ENCODE results near the gene BLM.
"Not testable (repeated sequence)": the region's sequence is repeated elsewhere in the genome, so short reads cannot be mapped to it uniquely, and the experiment has no call there.

The BLM gene

DNA sequence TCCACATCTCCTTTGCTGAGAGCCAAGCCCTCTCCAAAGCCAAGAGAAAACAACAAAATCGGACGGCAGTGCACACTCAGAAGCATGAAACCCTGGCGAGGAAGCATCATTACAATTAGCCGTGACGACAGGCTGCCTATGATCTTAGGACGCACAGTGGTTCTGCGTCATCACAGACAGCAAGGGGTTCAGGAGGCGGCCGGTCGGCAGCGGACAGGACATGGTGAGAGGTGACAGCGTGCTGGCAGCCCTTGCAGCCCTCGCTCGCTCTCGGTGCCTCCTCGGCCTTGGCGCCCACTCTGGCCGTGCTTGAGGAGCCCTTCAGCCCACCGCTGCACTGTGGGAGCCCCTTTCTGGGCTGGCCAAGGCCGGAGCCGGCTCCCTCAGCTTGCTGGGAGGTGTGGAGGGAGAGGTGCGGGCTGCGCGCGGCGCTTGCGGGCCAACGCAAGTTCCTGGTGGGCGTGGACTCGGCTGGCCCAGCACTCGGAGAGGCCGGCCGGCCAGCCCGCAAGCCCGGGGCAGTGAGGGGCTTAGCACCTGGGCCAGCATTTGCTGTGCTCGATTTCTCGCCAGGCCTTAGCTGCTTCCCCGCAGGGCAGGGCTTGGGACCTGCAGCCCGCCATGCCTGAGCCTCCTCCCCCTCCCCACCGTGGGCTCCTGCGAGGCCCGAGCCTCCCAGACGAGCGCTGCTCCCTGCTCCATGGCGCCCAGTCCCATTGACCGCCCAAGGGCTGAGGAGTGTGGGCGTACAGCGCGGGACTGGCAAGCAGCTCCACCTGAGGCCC is 108.2 kb downstream of the BLM start:
- not testable (repeated sequence) for DNase-seq

DNA sequence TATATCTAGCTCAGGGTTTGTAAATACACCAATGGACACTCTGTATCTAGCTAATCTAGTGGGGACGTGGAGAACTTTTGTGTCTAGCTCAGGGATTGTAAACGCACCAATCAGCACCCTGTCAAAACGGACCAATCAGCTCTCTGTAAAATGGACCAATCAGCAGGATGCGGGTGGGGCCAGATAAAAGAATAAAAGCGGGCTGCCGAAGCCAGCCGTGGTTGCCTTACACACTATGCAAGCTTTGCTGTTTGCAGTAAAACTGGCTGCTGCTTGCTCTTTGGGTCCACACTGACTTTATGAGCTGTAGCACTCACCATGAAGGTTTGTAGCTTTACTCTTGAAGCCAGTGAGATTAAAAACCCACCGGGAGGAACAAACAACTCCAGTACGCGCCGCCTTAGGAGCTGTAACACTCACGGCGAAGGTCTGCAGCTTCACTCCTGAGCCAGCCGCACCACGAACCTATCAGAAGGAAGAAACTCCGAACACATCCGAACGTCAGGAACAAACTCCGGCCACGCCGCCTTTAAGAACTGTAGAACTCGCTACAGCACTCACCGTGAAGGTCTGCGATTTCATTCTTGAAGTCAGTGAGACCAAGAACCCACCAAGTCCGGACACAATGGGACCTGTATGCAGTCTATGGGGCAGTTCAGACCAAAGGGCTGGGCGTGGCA is 109.2 kb downstream of the BLM start:
- not testable (repeated sequence) for DNase-seq

DNA sequence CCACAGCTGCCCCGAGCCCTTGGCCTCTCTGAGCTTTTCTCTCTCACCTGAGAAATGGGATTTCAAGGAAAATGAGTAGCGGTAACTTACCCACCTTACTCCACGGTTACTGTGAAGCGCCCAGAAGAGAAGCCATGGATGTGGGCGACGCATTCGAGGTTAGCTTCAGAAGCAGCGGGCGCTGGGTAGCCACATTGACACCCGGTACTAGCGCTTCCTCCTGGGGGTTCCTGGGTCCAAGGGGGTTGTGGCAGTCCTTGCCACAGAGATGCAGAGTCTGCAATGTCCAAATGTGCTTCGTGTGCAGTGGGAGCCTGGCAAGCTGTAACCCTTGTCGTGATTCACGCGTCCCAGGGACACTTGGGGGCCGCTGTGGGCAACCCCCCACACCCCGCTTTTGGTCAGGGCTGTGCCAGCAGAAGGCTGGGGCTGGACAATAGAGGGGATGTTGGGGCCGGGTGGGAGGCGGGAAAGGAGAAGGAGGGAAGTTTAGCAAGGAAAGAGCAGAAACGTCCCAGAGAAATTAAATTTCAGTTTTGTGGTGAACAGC is 109.8 kb downstream of the BLM start:
- DNase-seq = no peak

DNA sequence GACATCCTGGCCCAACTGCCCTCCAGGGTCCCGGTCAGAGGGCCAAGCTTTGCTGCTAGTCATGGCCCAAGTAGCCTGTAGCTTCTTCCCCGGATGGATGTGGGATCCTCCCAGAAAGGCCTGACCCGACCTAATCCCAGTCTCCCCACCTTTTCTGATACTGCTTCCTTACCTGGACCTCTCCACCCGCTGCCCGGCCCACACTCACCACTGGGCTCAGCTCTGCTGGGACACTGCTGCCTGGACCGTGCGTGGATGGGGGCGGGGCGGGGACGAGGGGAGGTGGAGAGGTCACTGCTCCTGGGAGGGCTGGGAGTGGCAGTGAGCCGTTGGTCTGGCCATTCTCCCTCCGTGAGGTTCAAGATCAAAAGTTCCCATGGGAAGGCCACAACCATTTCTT is 111.0 kb downstream of the BLM start:
- no peak for DNase-seq

DNA sequence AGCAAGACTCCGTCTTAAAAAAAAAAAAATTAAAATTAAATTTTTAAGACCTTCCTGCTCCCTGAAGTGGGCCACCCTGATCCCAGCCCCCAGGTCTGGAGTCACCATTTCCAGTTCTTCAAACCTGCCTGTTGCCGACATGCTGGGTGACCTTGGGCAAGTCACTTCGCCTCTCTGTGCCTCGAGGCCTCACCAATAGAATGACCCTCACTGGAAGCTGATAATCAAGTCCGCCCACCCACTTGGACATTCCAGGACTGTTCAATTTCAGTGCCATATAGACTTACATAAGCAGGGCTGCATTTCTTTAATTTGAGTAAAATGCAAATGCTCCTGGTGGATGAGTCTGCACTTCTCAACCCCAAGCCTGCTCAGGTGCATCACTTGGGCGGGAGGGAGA is 112.0 kb downstream of the BLM start:
- DNase-seq = no peak

DNA sequence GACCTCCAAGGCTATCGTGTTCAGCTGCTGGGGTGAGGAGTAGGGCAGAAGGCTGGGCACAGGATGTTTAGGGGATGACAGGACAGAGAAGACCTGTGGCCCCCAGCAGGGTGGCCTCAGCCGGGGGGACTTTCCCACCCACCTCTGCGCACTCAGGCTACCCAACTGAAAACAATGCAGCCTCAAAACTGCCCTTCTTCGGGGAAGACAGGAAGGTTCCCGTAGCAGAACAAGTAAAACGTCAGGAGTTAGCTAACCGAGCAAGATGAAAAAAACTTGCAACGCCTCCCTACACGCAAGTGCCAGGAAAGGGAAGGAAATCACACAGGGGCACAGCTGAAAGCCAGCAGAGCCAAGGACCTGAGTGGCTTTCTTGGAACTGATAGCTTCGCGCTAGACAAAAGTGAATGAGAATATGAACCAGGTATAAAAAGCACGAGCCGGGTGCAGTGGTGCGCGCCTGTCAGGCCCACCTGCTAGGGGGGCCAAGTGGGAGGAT is 112.8 kb downstream of the BLM start:
- no peak for DNase-seq

DNA sequence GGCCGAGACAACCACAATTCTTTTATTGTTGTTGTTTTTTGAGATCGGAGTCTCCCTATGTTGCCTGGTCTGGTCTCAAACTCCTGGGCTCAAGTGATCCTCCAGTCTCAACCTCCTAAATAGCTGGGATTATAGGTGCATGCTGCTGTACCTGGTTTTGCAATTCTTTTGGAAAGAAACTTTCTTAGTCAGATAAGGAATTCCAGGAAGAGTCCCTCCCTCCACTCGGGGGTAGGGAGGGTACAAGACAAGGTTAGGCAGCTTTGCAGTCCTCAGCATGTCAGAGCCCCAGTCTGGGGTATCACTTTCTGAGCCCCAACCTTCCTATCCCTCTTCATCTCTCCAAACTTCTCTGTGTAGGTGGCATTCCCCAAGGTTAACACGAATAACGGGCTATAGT is 117.5 kb downstream of the BLM start:
- DNase-seq = no peak

DNA sequence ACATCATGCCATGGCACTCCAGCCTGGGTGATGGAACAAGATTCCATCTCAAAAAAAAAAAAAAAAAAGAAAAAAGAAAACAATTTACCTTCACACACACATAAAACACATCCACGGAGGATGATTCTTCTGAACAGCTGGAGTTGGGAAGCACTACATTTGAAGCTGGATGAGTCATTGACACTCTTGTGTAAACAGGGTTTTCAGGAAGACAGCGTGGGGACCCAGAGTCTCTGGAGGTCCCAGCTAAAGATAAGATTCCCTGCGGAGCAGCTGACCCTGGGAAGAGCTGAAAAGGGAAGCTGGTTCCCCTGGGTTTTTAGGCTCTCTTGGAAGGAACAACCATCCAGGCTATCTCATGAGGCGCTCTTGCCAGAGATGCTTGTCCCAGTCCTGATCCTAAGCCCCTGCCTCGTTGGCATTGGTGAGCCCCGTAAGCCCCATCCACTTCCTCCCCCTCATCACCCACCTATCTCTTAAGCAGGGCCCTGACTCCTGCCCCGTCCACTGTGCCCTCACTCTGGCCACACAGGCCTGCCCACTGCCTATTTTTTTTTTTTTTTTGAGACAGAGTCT is 119.2 kb downstream of the BLM start:
- DNase-seq = no peak

DNA sequence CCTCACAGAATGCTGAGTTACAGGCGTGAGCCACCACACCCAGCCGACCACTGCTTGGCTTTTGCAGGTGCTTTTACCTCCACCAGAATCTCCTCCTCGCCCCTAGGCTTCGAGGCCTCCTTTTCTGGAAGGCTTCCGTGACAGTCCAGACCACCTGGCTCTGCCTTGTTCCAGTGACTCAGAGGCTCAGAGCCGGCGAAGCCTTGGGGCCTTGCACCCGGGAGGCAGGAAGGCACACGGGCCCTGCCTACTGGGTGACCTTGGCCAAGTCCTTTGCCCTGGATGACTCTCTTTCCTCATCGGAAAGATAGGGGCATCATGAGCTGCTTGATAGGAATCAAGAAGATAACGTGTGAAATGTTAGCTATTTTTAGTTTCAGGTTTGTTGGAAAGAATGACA is 119.9 kb downstream of the BLM start:
- DNase-seq = no peak

DNA sequence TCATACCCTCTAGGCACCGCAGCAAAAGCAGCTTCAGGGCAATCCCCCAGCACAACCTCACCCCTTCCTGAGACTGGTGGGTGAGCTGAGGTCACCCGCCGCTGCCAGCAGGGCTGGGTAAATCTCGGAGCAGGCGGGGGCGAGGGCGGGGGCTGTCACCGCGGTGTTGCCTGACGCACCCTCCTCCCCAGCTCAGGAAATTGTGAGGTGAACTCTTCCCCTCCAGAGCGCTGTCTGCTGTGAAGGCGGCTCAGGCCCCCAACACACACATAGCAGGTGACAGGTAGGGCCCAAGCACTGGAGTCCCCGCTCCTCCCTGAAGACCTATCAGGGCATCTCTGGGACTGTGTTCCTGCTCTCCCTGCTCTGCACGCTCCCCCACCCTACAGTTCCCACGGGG is 121.0 kb downstream of the BLM start:
- DNase-seq = no peak

DNA sequence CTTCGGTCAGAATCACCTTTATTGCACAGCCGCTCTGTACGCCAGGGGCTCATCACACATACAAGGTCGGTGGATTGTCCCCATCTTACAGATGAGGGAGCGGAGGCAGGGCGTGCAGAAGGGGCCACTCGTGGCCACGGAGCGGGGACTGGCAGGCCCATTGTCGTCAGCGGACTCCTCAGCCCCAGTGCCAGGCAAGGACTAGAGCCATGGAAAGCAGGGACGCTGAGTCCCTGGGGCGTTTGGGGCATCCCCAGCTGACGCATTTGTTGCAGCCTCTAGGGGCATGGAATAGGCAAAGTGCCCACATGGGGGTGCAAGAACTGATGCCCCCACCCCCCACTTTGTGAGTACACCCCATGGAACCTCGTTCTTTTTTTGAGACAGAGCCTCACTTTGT is 121.4 kb downstream of the BLM start:
- DNase-seq = no peak

DNA sequence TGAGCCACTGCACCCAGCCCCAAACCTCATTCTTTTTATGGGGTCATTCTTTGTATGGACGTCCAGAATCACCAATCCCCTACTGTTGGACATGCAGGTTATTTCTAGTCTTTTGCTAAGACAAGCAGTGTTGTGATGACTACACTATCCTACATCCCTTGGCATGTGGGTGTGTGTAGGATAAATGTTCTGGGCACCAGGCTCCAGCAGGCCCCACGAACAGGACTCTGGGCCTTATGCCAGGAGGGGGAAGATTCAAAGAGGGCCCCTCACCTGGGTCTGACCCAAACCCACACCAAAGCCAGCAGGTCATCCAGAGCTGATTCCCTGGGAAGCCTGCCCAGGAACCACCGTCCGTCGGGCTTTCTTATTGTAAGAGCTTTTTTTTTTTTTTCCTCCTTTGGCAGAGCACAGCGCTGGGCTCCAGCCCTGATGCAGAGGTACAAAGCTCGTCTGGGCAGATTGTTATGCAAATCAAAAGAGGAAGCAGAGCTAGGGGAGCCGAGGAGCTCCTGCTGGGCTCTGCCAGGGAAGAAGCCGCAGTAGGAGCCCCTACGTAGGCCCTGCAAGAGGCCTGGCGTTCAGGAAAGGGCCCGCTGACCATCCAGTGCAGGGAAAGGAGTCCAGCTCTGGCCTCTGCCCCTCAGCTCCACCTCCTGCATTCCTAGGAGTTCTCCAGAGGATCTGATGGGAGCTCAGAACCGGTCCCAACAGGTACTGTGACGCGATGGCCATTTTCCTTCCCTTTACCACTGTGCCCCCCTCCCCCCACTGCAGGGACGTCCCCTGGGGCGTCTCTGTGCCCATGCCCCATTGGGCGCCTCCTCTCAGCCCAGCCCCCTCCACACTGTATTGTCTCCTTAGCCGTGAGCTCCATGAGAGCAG is 122.3 kb downstream of the BLM start:
- DNase-seq = no peak

DNA sequence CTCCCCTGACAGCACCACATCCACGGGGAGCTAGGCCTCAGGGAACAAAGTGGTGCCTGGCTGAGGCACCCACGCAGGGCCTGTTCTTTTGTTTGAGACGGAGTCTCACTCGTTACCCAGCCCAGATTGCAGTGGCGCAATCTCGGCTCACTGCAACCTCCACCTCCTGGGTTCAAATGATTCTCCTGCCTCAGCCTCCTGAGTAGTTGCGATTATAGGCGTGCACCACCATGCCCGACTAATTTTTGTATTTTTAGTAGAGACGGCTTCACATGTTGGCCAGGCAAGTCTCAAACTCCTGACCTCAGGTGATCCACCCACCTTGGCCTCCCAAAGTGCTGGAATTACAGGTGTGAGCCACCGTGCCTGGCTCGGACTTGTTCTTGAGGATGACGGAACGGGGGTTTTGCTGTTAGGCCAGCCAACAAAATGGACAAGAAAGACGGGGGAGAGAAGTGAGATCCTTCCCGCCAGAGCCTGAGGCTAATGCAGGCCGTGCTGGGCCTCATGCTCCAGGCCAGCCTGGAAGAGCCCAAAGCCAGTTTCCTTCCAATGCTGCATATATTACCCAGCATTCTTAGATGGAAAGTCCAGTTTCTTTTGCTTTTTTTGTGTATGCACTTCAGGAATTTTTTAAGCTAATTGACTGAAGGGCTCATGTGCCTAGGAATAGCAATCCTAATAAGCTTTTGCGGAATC is 123.2 kb downstream of the BLM start:
- no peak for DNase-seq

DNA sequence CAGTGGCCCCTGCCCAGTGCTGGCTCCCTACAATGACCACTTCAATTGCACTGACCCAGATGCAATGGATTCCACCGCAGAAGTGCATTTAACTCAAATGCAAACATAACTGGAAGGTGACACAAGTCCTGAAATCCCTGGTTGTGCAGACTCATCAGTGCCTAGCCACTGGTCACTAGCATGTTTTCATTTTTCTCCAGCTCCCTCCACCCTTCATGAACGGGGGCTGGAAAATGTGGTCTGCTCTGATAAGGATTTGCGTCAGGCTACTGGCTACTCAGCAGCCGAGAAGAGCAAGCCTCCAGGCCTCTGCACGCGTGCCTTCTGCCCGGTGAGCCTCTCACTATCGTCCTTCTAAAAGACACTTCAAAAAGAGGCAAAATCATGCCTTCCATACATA is 123.8 kb downstream of the BLM start:
- DNase-seq = no peak

DNA sequence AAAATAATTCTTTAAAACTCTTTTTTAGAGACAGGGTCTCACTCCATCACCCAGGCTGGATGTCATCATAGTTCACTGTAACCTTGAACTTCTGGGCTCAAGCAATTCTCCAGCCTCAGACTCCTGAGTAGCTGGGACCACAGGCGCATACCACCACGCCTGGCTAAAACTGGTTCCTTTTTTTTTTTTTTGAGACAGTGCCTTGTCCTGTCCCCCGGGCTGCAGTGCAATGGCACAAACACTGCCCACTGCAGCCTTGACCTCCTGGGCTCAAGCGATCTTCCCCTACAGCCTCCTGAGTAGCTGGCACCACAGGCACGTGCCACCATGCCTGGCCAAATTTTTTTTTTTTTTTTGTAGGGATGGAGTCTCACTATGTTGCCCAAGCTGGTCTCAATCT is 127.5 kb downstream of the BLM start:
- no peak for DNase-seq

DNA sequence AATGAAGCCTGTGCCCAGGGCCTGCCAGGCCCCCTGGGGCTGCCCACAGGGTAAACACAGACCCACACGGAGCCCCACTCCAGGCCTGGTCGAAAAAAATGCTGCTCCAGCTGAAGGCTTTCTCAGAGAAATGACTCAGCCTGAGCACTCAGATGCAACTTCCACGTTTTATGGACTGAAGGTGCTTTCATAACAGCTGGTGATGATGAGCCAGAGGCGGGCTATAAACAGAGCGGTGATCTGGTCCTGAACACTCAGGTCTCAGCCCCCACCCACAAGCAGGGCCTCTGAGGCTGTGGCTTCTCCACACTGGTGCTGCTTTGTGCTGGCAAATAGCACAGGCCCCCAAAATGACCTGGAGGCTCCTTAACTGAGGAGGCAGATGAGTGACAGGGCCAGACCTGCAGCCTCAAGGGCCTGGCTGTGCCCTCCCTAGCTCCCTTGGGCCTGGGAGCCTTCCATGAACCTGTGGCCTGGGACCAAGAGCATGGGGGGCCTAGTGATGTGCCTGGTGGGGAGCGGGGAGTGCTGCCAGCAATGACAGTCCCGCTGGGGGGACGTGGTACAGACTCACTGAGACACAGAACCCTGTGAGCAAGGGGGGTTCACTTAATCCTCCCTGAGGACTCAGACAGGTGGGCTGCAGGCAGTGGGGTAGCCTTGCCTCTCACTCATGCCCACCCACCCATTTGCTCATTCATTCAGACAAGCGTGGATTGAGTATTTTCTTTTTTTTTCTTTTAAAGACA is 128.2 kb downstream of the BLM start:
- no peak for DNase-seq

DNA sequence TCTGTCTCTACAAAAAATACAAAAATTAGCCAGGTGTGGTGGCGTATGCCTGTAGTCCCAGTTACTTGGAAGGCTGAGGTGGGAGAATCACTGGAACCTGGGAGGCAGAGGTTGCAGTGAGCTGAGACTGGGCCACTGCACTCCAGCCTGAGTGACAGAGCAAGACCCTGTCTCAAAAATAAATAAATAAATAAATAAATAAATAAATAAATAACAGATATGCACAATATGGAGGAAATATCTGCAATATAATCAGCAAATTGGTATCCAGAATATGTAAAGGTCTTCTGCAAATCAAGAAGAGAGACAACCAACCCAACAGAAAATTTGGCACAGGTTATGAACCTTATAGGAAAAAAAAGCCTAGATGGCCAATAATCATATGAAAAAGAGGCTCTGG is 132.3 kb downstream of the BLM start:
- not testable (repeated sequence) for DNase-seq

DNA sequence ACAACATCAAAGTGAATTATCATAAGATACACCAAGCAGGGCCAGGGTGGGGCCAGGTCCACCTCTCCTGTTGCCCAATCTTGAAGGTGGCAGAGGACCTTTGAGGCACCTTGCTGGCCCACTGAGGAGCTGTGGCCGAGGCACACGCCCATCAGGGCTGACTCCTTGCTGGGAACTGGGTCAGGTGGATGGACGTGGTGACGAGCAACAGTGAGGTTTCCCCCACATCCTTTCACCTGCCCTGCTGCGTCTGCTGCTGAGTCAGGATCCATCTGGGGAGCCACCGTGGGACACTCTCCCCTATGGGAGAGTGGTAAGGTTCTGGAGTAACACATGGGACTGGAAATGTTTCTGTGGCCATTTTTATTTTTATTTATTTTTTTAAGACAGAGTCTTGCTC is 134.0 kb downstream of the BLM start:
- DNase-seq = no peak

DNA sequence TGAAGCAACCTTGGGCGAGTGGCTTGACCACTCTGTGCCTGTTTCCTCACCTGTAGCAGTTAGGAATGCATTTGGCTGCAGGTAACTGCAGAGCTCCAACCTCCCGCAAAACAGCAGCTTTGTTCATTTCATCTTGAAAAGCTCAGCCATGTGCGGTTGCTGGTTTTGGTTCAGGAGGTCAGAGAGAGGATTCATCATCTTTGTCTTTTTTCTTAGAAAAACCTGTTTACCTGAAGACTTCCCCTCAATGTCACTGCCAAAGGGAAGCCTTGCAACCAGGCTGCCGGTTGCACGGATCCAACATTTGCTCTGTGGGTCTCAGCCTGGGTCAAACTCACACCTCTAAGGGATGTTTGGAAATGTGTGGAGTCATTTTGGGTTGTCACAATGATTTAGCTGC is 134.8 kb downstream of the BLM start:
- no peak for DNase-seq

DNA sequence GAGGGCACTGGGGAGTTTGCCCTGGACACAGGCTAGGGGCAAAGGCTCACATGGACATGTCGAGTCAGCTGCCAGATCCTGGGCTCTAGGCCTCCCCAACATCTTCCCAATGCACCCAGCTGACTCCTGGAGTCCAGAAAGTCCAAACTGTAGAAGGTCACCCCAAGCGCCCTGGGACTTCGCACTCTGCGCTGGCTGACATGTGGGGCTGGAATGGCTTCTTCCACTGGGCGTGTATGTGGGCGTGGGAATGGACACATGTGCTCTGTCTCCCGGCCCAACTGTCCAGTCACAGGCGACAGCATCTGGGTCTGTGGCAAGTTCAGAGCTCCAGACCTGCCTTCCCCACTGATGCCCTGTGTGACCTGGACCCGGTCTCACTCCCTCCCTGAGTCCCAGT is 138.0 kb downstream of the BLM start:
- no peak for DNase-seq

DNA sequence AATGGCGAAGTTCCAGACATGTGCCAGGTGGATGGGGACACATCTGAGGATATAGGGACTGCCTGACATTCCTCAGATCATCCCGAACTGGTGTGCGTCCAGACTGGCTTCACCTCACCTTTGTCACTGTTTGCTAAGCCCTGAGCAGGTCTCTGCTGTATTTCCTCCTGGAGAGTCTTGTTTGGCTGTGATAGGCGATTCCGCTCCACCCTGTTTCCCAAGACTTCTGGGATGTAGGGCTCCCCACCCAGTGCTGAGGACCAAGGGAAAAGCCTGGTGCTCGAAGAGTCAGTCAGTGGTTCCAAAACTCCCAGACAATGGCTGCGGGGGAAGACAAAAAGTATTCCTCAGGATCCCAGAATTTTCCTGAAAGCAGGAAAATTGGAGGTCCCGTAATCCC is 140.2 kb downstream of the BLM start:
- DNase-seq = no peak

Data from NCI-H187 (cell line).